Stimulated activated CD4-positive, alpha-beta T cell treated with anti-CD3 and anti-CD28 coated beads, Interleukin-2, amount 100 ng/mL, for 4 hours (primary cell): Measurements from ENCODE around the gene ROGDI.
A peak's percentile ranks its signal among the peaks of the same experiment; 100 is the strongest.

Source experiments
- DNase-seq: peaks from one replicate; pipeline ENCODE4 v3.0.0-alpha.2; 2020; ENCODE audit warnings: low read depth

Gene ROGDI

DNA sequence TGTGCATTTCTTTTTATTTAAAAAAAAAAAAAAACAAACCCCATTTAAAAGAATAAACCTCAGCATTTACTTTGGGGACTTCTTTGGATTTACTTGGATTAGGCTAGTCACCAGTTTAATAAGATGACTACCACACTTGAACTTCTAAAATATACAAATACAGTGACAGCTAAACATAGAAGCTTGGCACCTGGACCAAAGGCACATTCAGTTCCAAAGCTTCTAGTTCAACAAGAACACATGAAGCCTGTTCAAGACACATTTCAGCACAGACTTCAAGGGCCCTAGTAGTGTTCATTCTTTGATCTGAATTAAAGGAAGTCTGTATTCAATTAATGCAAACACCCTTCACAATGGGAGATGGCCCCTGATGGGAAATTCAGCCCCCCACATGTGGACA, 11.6 kb upstream of the ROGDI start:
- no peak for DNase-seq

- DNase-seq, result no peak
These were observed 11.0 kb upstream of the ROGDI start for GRCh38 chr16:4813251-4814003.

- no peak for DNase-seq
These were observed 9.3 kb upstream of the ROGDI start for GRCh38 chr16:4811773-4812172.

GRCh38 chr16:4811242-4811641, 8.8 kb upstream of the ROGDI start:
- no peak for DNase-seq

DNA sequence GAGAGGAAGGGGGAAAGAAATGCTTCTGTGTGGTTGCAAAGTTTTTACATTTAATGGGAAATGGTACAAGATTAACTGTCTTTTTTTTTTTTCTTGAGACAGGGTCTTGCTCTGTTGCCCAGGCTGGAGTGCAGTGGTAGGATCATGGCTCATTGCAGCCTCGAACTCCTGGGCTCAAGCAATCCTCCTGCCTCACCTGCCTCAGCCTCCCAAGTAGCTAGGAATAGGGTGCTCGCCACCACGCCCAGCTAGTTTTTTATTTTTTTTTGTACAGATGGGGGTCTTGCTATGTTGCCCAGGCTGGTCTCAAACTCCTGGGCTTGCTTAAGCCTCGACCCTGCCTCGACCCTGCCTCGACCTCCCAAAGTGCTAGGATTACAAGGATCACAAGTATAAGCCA, 3.8 kb upstream of the ROGDI start:
- DNase-seq, result no peak

DNA sequence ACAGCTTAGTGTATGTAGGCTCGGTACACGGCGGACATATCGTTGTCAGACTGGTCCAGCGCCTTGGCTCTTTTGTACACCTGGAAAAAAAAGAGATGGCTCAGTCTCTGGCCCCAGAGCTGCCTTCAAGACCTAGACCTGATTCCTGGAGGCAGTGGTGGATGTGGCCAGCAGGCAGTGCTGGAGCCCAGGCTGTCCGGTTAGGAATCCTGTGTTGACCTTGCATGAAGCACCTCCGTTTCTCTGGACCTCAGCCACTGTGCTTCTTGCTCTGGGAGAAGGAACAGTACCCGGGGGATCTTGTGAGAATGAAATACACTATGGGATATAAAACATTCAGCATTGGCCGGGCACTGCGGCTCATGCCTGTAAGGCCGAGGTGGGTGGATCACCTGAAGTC, 2.8 kb upstream of the ROGDI start:
- no peak for DNase-seq

GRCh38 chr16:4803898-4804762, 1.7 kb upstream of the ROGDI start:
- DNase-seq, result no peak

DNA sequence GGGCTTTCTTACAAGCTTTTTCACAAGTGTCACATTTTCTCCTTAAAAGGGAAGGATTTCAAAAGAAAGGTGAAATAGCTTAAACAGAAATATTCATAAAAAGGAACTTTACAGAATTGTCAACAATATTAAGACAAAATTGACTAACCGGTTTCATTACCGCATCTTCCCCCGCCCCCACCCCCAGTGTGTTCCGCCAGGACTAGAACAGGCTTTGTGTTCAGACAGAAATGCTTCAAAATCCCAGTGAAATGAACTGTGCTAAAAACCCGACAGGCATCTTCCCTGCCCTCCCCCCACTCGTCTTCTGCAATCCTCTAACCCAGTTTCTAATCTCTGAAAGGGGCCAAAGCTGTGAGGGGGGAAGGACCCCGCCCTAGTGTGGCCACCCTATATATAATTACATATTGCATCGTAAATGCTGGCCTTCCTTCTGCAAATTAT, 990 bp upstream of the ROGDI start:
- no peak for DNase-seq

- DNase-seq, result peak; percentile 80
These were observed 340 bp upstream of the ROGDI start for GRCh38 chr16:4802659-4803287.

DNA sequence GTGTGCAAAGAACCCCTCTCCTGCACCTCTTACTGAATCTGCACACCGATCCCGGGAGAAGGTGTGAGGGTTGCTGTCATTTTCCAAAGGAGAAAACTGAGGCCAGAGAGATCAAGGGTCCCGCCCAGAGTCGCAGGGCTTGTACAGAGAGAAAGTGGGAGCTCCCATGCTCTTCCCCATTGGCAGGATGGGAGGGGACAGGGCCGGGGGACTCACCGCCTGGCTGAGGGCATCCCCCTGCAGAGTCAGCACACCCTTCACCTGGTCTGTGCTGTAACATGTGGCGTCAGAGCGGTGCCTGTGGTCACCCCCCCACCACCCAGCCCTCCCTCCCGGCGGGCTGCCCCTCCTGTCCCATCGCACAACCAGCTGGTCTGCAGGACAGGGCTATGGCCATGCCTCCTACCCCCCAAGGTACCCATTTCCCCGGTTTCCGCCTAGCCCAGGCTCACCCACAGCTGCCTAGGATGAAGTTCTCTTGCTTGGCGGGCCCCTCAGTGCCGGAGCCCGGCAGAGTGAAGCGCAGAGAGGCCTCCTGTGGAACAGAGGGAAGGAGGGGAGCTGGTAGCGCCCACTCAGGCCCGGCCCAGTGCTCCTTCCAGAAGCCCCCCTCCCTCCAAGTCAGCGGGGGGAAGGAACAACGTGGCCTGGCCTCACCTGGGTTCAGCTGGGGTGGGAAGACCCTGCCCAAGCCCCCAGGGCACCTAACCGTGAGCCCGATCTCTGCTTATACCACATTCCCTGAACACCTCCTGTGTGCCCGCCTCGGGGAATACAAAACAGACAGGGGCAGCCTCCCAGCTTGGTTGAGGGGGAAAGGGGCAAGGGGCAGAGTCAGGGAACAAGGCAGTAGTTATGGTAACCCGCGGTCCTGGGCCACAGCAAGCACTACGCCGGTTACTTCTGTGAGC, 1.1 kb downstream of the ROGDI start:
- DNase-seq, result no peak

DNA sequence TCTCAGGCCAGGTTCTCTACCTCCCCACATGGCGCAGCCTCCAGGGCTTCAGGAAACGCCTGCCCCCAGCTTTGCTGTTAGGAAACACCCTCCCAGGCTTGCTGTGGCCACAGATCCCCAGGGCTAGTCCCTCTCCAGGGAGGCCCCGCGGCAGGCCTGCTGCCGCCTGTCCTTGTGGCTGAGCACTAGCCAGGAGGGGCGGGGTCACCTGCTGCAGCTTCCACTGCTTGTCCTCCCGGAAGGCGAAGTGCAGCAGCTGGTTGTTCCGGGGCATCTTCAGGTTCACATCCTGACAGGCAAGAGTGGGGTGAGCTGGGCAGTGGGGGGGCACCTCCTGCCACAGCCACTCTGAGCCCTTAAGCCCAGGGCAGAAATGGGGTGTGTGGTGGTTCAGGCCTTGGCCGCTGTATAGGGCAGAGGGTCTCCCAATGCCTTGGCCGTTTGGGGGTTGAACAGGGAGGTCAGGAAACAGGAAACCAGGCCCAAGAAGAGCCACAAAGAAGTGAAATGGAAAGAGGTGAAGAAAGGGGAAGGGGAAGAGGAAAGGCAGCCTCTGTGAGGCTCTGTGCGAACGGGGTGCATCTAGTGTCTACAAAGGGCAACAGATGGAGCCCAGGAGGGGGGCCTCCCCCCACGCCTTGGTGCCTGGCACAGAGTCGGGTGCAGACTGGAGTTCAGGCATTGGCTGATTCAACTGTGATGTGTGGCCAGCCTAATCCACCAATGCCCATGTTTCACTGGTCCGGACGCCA, 2.0 kb downstream of the ROGDI start:
- DNase-seq, result no peak

DNA sequence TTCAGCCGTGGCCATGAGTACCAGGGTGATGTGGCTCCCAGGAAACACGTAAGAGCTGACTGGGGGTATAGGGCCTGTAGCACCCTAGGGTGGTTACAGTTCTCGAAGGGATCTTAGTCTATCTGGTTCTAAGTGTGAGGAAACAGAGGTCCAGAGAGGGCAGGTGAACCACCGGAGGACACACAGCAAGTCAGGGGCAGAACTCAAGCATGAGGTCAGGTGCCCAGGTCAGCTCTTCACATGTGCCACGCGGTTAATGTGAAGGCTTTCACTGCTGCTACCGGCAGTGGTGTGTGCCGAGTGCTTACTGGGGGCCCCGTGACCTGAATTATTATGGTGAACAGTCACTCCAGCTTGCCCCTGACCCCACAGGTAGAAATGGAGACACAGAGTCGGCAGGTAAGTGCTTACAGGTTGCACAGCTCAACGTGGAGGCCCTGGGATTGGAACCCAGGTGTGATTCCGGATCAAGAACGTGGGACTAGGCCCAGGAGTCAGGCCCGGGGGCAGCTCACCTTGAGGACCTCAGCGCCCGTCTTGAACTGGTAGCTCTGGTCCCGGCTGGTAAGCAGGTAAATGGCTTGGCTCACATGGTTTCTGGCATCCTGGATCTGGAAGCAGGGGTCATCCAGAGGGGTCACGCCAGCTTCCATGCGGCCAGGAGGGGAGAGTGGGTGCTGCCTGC, 3.1 kb downstream of the ROGDI start:
- DNase-seq, result no peak

- DNase-seq, result no peak
These were observed 4.0 kb downstream of the ROGDI start for GRCh38 chr16:4798456-4798855.

DNA sequence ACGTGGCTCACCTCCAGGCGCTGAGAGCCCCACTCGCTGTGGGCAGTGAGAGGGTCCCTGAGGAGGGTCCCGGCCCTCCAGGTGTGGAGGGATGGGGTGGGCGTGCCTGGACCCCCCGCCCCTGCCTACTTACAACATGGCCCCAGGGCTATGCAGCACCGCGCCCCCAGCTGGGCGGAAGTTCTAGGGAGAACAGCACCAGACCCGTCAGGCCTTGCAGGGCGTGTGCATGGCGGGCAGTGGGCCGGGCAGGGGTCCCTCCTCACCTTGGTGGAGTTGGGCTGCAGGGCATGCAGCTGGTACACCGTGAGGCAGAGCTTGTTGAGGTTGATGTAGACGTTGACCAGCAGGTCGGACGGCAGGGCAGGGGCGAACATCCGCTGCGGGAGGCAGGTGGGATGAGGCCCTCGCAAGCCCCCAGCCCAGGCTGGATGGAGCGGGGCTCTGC, 4.6 kb downstream of the ROGDI start:
- no peak for DNase-seq

- DNase-seq, result no peak
These were observed 5.2 kb downstream of the ROGDI start for GRCh38 chr16:4796982-4797804.

- no peak for DNase-seq
These were observed 6.4 kb downstream of the ROGDI start for GRCh38 chr16:4795828-4796572.

DNA sequence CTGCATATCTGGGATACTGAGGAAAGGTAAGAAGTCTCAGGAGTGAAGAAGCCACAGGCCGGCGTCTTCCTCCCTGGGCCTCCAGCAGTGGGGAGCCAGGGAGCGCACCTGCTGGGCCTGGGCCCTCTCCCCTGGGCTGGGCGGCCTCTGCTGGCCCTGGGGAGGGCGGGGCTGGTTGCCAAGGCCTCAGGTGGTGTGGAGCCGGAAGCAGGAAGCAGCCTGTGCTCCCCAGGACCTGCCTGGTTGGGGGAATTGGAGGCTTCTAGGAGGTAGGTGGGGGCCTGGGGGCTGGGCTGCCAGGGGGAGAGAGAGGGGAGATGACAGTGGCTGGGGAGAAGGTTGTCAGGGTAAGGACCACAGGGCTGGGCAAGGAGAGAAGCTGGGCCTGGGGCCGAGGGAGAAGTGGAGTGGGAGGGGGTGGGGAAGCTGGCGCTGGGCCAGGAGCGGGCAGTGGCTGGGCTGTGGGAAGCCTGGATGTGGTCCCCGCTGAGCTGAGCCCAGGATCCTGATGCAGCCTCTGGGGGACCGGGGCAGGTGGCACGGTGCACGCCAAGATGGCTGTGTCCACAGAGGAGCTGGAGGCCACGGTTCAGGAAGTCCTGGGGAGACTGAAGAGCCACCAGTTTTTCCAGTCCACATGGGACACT, 7.1 kb downstream of the ROGDI start, which contains the start of gene SMIM22:
Gene SMIM22 (plus strand): TSS at position 189 of the 647 bp plus-strand sequence. CDS start 366 bp downstream, at position 555.
- no peak for DNase-seq

GRCh38 chr16:4792951-4793513, 9.4 kb downstream of the ROGDI start:
- DNase-seq, result no peak
